Fibroblast of upper back skin (primary cell): ENCODE data around the gene MRPL10.

Experiments used
- DNase-seq: peaks from one replicate; pipeline ENCODE4 v3.0.0-alpha.2; 2013

Gene MRPL10

GRCh38 chr17:47831003-47831933 is at the start of gene MRPL10, which contains the start of gene LRRC46:
MRPL10 (minus strand) TSS chr17:47831541; CDS start chr17:47831511, 30 bp downstream.
LRRC46 (plus strand) TSS chr17:47831670; CDS start chr17:47831990, 320 bp downstream.
- peak; percentile 92 for DNase-seq

GRCh38 chr17:47879776-47880454 is 48.6 kb upstream of the MRPL10 start:
- no peak for DNase-seq

- DNase-seq: peak; percentile 73
These were observed 47.8 kb upstream of the MRPL10 start for GRCh38 chr17:47879028-47879585.

- DNase-seq: no peak
These were observed 47.1 kb upstream of the MRPL10 start for GRCh38 chr17:47878203-47879027.

- peak; percentile 50 for DNase-seq
These were observed 46.2 kb upstream of the MRPL10 start for GRCh38 chr17:47877368-47878034.

- DNase-seq: no peak
These were observed 44.0 kb upstream of the MRPL10 start for GRCh38 chr17:47875011-47875985.

GRCh38 chr17:47873200-47874090 is 42.1 kb upstream of the MRPL10 start:
- no peak for DNase-seq

GRCh38 chr17:47872651-47873161 is 41.4 kb upstream of the MRPL10 start:
- peak; percentile 47 for DNase-seq

- no peak for DNase-seq
These were observed 40.8 kb upstream of the MRPL10 start for GRCh38 chr17:47872019-47872650.

- no peak for DNase-seq
These were observed 39.7 kb upstream of the MRPL10 start for GRCh38 chr17:47871048-47871447.

GRCh38 chr17:47870056-47870455 is 38.7 kb upstream of the MRPL10 start:
- DNase-seq: no peak

- DNase-seq: no peak
These were observed 37.8 kb upstream of the MRPL10 start for GRCh38 chr17:47869114-47869513.

- no peak for DNase-seq
These were observed 36.6 kb upstream of the MRPL10 start for GRCh38 chr17:47867813-47868533.

GRCh38 chr17:47866941-47867340 is 35.6 kb upstream of the MRPL10 start:
- no peak for DNase-seq

GRCh38 chr17:47864791-47865216 is 33.5 kb upstream of the MRPL10 start:
- DNase-seq: no peak

- DNase-seq: peak; percentile 84
These were observed 31.5 kb upstream of the MRPL10 start for GRCh38 chr17:47862621-47863440.

- no peak for DNase-seq
These were observed 29.0 kb upstream of the MRPL10 start for GRCh38 chr17:47860386-47860785.
